Progenitor cell of endocrine pancreas (in vitro differentiated cells): ENCODE results near the gene AFAP1L1. TPM values are rescaled to one million over a fixed set of nuclear protein-coding genes. Genes with fewer than 3 reads are reported as not detected.

Source experiments
- DNase-seq: peaks from one replicate; pipeline ENCODE4 v3.0.0; 2021; ENCODE audit warnings: low spot score; ENCODE audit not compliant: unreplicated experiment
- H3K27ac Mint-ChIP-seq: 2 replicates; pipeline ENCODE4 v1.8.0; 2021; ENCODE audit warnings: mild to moderate bottlenecking, moderate library complexity, mixed read lengths
- H3K27me3 Mint-ChIP-seq: 2 replicates; pipeline ENCODE4 v1.8.0; 2021; ENCODE audit warnings: mixed read lengths
- H3K36me3 Mint-ChIP-seq: 2 replicates; pipeline ENCODE4 v1.8.0; 2022; ENCODE audit warnings: mixed read lengths; ENCODE audit not compliant: insufficient read depth
- H3K4me1 Mint-ChIP-seq: 2 replicates; pipeline ENCODE4 v1.8.0; 2021; ENCODE audit warnings: low read depth, mixed read lengths
- H3K4me3 Mint-ChIP-seq: 2 replicates; pipeline ENCODE4 v1.8.0; 2021; ENCODE audit warnings: low read depth, mild to moderate bottlenecking, moderate library complexity, mixed read lengths
- H3K9me3 Mint-ChIP-seq: 2 replicates; pipeline ENCODE4 v1.8.0; 2021; ENCODE audit warnings: low read depth, mixed read lengths
- total RNA-seq: library from RNA; stranded (reverse); gene quantifications from 2 replicates; pipeline ENCODE4 v1.2.1, GENCODE V29; 2021
- TF ChIP-seq, protein P1 (sequence below): fragments of 200-600 bp; sonication (generic); IDR thresholded peaks from one replicate; pipeline ENCODE4 v1.5.0; 2021; ENCODE audit warnings: antibody characterized with exemption, mild to moderate bottlenecking; ENCODE audit not compliant: unreplicated experiment

Gene AFAP1L1
- total RNA-seq, 1 donor from 2014 or later: 0.69 TPM

GRCh38 chr5:149376104-149376503 lies 104.4 kb downstream of the AFAP1L1 start:
- Mint-ChIP-seq H3K27me3 (no peaks in the 10 kb centered on the region), H3K9me3 (no peaks in the 10 kb centered on the region), H3K27ac (no peak overlapping the region), H3K4me3 (no peak overlapping the region), H3K36me3 (no peaks in the 10 kb centered on the region), H3K4me1 (no peaks in the 10 kb centered on the region)
- TF ChIP-seq, protein P1, sequence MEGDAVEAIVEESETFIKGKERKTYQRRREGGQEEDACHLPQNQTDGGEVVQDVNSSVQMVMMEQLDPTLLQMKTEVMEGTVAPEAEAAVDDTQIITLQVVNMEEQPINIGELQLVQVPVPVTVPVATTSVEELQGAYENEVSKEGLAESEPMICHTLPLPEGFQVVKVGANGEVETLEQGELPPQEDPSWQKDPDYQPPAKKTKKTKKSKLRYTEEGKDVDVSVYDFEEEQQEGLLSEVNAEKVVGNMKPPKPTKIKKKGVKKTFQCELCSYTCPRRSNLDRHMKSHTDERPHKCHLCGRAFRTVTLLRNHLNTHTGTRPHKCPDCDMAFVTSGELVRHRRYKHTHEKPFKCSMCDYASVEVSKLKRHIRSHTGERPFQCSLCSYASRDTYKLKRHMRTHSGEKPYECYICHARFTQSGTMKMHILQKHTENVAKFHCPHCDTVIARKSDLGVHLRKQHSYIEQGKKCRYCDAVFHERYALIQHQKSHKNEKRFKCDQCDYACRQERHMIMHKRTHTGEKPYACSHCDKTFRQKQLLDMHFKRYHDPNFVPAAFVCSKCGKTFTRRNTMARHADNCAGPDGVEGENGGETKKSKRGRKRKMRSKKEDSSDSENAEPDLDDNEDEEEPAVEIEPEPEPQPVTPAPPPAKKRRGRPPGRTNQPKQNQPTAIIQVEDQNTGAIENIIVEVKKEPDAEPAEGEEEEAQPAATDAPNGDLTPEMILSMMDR: no peak
- no peak for DNase-seq

- Mint-ChIP-seq H3K4me1 (peaks cover under 1% of the 10 kb centered on the region), H3K27ac (no peak overlapping the region), H3K4me3 (no peak overlapping the region), H3K36me3 (no peaks in the 10 kb centered on the region), H3K27me3 (no peaks in the 10 kb centered on the region), H3K9me3 (no peaks in the 10 kb centered on the region)
- DNase-seq: no peak
- TF ChIP-seq, protein P1: no peak
Measured at GRCh38 chr5:149376711-149377447, 105.2 kb downstream of the AFAP1L1 start.

GRCh38 chr5:149378241-149378820 lies 106.7 kb downstream of the AFAP1L1 start:
- no peak for DNase-seq

GRCh38 chr5:149379177-149379761 lies 107.6 kb downstream of the AFAP1L1 start, which contains the start of gene IL17B:
Gene IL17B (minus strand): TSS chr5:149379292. CDS start chr5:149379225, 67 bp downstream.
- Mint-ChIP-seq H3K27me3 (no peaks in the 10 kb centered on the region), H3K27ac (no peak within 1 kb of the TSS), H3K4me3 (no peak within 1 kb of the TSS), H3K9me3 (no peaks in the 10 kb centered on the region), H3K4me1 (peaks cover 2% of the 10 kb centered on the region), H3K36me3 (no peaks in the 10 kb centered on the region)
- TF ChIP-seq, protein P1: no peak
- no peak for DNase-seq

More at GRCh38 chr5:149378241-149378820, 106.7 kb downstream of the AFAP1L1 start:
- Mint-ChIP-seq H3K27me3 (no peaks in the 10 kb centered on the region), H3K4me1 (peaks cover 2% of the 10 kb centered on the region), H3K27ac (no peak overlapping the region), H3K36me3 (no peaks in the 10 kb centered on the region), H3K9me3 (no peaks in the 10 kb centered on the region), H3K4me3 (no peak overlapping the region)
- TF ChIP-seq, protein P1: no peak

DNA sequence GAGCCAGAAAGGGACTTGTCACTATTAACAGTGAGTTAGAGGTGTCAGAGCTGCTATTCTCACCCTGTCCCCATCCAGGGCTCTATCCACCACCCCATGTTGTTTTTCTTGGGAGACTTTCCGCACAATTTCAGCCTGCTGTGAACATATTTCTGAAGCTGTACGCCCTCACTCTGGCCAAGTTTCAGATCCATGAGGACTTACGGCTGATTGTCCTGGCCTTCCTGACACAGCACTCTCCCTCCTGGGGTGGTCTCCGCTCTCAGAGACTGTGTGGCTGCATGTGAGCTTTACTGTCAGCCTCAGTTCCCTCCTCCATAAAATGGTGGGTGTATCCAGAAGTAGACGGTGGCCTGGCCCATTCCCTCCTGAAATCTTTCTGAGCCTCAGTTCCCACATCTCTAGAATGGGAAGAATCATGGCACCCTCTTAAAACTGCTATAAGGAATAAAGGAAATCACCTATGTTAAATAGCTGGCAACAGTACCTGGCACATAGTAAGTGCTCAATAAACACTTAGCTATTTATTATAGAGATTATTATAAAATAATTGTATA lies 108.2 kb downstream of the AFAP1L1 start:
- Mint-ChIP-seq H3K27ac (no peak overlapping the region), H3K27me3 (no peaks in the 10 kb centered on the region), H3K4me3 (no peak overlapping the region), H3K36me3 (no peaks in the 10 kb centered on the region), H3K9me3 (no peaks in the 10 kb centered on the region), H3K4me1 (peaks cover 2% of the 10 kb centered on the region)
- TF ChIP-seq, protein P1: no peak
- no peak for DNase-seq
